HG02870 (cell line): Measurements from ENCODE around the gene KIZ.
"Not testable (repeated sequence)": the region's sequence is repeated elsewhere in the genome, so short reads cannot be mapped to it uniquely, and the experiment has no call there.

Source experiments
- ATAC-seq: cut with Tn5 transposase; IDR thresholded peaks from one replicate; pipeline ENCODE4 v1.9.1; 2021; ENCODE audit warnings: mild to moderate bottlenecking, moderate library complexity; ENCODE audit not compliant: unreplicated experiment

Gene KIZ

GRCh38 chr20:21224217-21224616 lies 98.3 kb downstream of the KIZ start:
- no peak for ATAC-seq

GRCh38 chr20:21225215-21225947 lies 99.5 kb downstream of the KIZ start:
- no peak for ATAC-seq

DNA sequence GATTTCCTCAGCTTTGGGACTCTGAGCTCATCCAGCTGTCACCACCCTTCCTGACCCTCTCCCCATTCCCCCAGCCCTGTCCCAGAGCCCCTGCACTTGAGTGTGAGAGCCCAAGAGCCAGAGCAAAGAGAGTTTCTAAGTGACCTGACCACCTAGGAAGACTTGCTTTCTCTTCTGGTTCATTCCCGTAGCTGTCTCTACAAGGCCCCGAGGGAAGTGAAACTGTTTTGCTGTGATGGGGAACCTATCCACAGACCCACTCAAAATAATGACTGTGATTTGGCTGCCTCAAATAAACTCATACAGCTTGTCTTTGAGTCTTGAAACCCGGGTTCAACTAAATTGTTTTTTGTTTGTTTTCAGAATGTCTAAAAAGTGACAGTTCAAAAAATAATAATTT lies 102.6 kb downstream of the KIZ start:
- peak; percentile 88 for ATAC-seq

GRCh38 chr20:21229163-21229562 lies 103.3 kb downstream of the KIZ start:
- no peak for ATAC-seq

GRCh38 chr20:21230220-21230619 lies 104.3 kb downstream of the KIZ start:
- ATAC-seq, result no peak

- ATAC-seq, result no peak
These were observed 104.8 kb downstream of the KIZ start for GRCh38 chr20:21230686-21231085.

DNA sequence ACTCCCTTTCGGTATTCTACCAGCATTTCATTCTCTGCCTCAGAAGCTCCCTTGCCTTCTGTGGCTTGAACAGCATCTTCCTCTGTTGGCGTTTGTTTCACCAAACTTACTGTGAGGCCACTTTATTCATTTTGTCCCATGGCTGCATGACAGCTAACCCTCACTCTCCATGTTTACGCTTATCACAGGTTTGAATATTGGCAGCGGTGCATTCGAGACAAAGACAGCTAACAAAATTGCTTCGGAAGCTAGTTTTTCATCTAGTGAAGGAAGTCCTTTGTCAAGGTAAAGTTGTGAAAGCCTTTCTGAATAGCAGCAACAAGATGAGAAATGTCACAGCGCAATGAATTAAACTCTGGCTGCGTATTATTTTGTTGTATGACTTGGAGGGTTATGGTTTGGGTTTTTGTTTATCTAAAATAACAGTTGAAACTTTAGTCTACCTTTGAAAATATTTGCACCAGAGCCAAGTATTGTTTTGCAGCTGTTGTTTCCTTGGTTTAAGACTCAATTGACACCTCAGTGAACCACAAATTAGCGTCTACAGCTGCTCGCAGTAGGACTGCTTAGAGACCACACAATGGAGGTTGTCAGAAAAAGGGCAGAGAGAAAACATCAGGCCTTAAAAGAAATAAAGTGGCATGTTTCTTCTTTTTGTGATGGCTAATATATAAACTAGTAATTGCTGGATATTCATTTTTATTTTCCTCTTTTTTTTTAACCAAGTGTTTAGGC lies 106.8 kb downstream of the KIZ start:
- no peak for ATAC-seq

DNA sequence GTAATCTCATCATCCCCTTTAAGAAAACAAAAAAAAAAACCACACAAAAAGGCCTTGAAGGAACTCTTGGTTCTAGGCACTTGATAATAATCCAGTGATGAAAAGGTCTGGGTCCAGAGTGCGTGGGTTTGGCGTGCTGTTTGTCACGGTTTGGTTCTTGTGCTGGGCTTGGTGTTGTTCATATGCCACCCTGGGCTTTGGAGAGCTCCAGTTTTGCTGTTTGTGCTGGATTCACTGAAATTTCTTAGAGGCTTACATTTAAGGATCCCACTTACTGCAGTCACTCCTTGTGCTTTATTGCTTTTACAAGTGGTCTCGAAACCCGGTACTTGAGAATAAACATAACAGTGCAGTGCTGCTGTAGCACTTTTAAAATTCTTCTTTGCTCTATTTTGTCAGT lies 108.4 kb downstream of the KIZ start:
- ATAC-seq, result no peak

GRCh38 chr20:21234806-21235483 lies 109.1 kb downstream of the KIZ start:
- no peak for ATAC-seq

DNA sequence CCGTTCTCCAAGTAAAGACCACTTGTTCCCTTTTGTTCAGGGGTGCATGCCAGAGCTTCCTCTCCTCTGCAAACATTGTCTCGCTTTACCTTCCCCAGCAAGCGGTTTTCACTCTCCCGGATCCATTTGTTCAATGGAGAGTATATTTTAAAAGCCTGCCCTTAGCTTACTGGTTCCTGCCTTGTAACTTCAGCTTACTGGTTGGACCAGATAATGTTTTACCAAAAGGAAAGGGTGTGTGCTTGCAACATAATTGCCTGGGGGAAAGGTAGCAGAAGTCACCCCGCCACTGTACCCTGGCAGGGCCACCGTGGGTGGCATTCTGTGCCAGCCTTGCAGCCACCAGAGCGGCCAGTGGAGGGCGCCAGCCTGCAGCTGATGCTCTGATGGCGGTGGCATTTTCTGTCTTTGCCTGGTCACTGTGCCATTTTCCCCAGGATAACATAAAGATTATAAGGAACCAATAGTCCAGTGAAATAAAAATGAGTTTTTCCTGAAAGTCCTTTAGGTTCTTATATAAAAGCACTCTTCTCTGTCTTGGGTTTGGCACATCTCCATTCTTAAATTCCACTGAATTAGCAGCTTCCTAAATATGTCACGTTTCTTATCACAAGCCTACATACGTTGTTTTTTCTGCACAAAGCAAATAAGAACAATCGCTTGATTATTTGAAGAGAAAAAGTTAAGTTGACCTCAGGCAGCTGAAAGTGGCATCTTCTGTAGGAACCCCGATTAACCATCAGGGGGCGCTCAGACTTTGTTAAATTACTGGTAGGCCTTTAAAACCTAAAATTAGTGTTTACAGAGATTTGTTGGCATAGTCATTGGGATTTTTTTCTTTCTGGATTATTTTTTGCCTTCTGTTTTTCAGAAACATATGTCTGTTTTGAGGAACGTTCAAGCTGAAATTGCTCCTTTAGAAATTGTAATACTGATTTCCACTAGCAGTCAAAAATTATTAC lies 109.9 kb downstream of the KIZ start:
- ATAC-seq, result no peak

DNA sequence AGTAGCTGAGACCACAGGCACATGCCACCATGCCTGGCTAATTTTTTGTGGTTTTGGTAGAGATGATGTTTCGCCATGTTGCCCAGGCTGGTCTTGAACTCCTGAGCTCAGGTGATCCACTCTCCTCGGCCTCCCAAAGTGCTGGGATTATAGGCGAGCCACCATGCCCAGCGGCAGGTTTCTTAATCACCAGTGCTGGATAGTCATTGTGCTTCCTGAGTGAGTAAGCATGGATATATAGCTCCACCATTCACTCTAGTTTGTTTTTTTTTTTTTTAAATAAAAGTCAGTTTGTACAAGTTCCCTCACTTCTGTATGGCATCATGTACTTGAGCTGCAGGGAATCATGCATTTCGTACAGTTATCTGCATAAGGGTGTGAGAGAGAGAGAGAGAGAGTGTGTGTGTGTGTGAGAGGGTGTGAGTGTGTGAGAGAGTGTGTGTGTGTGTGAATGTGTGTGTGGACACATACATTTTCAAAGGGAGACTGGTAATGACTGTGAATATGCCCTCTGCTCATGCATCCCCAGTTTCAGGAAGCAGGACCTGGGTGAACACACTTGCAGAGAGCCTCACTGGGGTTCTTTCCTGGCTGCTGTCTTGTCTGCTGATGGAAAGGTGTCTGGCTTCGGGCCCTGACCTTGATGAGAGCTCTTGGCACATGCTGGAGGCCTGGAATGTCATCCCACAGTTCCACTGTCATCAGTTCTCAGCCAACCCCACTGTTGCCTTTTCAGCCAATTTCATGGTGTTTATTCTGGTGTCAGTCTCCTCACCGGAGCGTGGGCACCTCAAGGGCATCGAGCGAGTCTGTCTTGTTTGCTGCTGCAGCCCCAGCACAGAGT lies 112.3 kb downstream of the KIZ start:
- ATAC-seq, result no peak

DNA sequence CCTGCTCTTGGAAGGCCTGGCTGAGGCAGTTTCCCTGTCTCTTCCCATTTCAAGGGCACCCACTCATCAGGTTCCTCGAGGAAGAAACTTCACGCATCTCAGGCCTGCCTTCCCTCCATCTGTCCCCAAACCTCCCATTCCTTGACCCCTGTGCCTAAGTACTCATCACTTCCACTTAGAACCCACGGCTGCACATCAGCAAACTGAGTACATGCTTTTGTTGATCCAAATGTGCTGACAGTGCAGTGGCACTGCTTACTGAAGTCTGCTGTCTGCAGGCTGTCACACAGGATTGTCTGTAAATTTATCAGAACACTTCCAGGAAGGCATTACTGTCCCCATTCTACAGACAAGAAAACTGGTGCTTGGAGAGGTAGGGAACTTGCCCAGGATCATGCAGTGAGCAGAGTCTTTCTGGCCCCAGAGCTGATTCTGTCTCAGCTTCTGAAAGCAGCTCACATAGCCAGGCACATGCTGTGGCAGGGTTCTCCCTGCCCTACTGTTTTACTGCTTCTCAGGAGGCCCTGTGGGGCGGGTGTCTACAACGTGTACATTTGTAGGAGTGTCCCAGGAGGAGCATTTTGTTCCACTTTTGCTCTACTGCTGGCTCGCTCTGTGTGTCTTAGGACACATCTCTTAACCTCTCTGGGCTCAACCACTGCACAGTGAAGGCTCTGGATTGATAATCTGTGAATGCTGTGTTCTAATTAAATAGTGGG lies 113.1 kb downstream of the KIZ start:
- ATAC-seq, result no peak

DNA sequence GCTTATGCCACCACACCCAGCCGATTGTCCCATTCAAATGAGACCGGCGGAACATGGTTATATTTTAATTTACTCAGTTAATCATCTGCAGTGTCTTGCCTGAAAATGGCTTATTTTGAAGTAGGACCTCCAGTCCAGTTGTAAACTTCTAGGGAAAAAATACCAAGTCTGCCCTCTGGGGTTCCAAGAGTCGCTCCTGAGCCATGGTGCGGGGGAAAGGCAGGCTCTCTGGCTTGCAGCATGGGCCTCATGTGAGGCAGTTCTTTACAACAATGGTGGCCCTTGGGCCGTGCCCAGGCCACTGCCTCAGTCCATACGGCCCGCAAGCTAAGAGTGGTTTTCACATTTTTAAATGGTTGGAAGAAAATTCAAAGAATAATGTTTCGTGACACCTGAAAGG lies 114.5 kb downstream of the KIZ start:
- ATAC-seq, result no peak

DNA sequence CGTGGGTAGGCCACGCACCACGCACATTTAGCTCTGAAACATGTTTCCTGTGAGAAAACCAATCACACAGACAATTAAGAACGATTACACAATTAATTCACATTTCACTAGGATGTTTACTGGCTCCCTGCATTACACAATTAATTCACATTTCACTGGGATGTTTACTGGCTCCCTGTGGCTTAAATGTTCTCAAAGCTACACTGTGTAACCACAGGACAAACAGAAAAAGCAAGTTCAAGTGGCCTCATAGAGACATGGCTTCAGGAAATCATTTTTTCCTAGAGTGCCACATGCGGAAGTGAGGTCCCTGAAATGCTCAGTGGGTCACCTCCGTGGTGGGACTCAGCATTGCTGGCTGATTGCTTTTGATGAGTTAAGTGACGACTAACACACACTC lies 115.5 kb downstream of the KIZ start:
- no peak for ATAC-seq

DNA sequence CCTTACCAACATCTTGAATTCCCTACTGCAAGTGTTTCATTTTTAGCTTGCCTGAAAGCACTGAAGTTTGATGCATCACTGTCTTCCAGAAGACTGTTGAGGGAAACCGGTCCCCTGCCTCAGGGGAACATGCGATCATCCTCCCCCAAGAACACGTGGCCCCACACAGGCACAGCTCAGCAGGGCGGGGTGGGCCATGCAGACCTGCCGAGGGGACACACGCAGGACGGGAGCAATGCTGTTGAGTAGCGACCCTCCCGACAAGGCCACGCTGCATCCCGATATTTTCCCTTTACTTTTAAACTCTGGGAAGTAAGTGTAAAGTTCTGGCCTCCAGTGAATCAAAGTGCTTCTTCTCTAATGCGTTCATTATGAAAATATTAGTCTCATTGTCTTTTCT lies 117.9 kb downstream of the KIZ start:
- no peak for ATAC-seq

GRCh38 chr20:21244808-21245207 lies 118.9 kb downstream of the KIZ start:
- ATAC-seq, result no peak

DNA sequence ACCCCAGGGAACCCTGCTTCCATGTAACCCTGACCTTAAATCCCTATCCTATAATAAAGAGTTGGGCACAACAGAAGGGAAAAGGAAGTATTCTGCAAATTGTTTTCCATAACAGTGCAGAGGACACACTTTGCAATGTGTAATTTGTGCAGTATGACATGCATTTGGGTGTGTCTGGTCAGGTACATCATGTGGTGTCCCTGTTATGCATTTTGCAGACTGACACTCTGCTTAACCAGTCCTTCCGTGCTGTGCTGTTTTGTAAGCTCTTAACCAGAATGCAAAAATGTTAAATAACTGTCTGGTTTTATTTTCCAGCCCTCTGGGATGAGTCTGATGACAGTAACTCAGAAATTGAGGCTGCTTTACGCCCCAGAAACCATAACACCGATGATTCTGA lies 120.3 kb downstream of the KIZ start:
- ATAC-seq, result no peak

GRCh38 chr20:21247603-21248095 lies 121.8 kb downstream of the KIZ start:
- not testable (repeated sequence) for ATAC-seq

- no peak for ATAC-seq
These were observed 125.4 kb downstream of the KIZ start for GRCh38 chr20:21251278-21251677.
